Ovary (tissue), 9 donors: Measurements from ENCODE around the gene MGME1. TPM values are rescaled to one million over a fixed set of nuclear protein-coding genes. Genes with fewer than 3 reads are reported as not detected.

Experiments
- DNase-seq, 5 donors: peaks; one replicate each; pipeline ENCODE4 v3.0.0-alpha.2; 2019 to 2020
- H3K27ac ChIP-seq, 2 donors: fragments of 200-600 bp; one replicate each; pipeline versions ENCODE4 v1.5.1 to v1.8.0; 2019 to 2022
- H3K27me3 ChIP-seq: fragments of 200-600 bp; one replicate; pipeline ENCODE4 v1.8.0; 2022
- H3K36me3 ChIP-seq: fragments of 200-600 bp; sonication (generic); one replicate; pipeline ENCODE4 v1.5.1; 2019
- H3K4me1 ChIP-seq: one replicate; pipeline ENCODE4 v1.8.1; 2013; ENCODE audit warnings: mild to moderate bottlenecking, moderate library complexity; ENCODE audit not compliant: insufficient read depth
- H3K4me3 ChIP-seq: fragments of 200-600 bp; sonication (generic); one replicate; pipeline ENCODE4 v1.5.1; 2017
- H3K9me3 ChIP-seq, 2 donors: fragments of 200-600 bp in 1 of 2; sonication (generic) in 1 of 2; one replicate each; pipeline versions ENCODE4 v1.5.1 to v1.8.1; 2013 to 2019; ENCODE audit warnings: mild to moderate bottlenecking in 1 of 2, moderate library complexity in 1 of 2
- CTCF ChIP-seq, 3 donors: fragments of 450-650 bp in 2 of 3; fragments of 200-600 bp in 1 of 3; IDR thresholded peaks; one replicate each; pipeline versions ENCODE4 v1.5.1 to v1.8.0; 2016 to 2022; ENCODE audit warnings: antibody characterized with exemption in 3 of 3, mild to moderate bottlenecking in 1 of 3
- EP300 ChIP-seq: sonication (generic); formaldehyde crosslinking; IDR thresholded peaks from one replicate; pipeline ENCODE4 v1.6.1; 2017; ENCODE audit warnings: antibody characterized with exemption
- POLR2A ChIP-seq: fragments of 450-650 bp; IDR thresholded peaks from one replicate; pipeline ENCODE4 v1.6.1; 2017; ENCODE audit warnings: antibody characterized with exemption, mild to moderate bottlenecking, moderate library complexity
- WGBS, 3 donors: extraction: QIAGEN DNeasy Blood & Tissue Kit in 1 of 3; methylation state at CpG; one replicate each; pipeline versions ENCODE4 v1.1.5 to v1.1.7; 2013 to 2017; 5-methylcytosine and 5-hydroxymethylcytosine counted together
- intact Hi-C, 4 donors: fragments of 100-400 bp; cut with DNase I; formaldehyde crosslinking; loops; one replicate each; pipeline versions ENCODE4 v1.11.0 to v1.15.1; 2022 to 2023
- polyA plus RNA-seq, 2 donors: library from polyadenylated mRNA; stranded (reverse); fragments of 200-250 nt in 1 of 2; fragments of 350-450 nt in 1 of 2; fragmentation: Illumina TruSeq in 1 of 2; extraction: RNeasy Lipid Tissue Mini Kit (QIAGEN cat#74804) in 1 of 2; gene quantifications; one replicate each; pipeline ENCODE4 v1.2.3, GENCODE V29; 2013 to 2014
- total RNA-seq, 7 donors: library from RNA; depleted of rRNA in 2 of 7; stranded (reverse); fragments of >200 nt in 2 of 7; fragmentation: NEBNext Ultra II Directional in 3 of 7; extraction: Animal tissue kit (Norgen Biotek cat#: 25700) in 3 of 7; gene quantifications; one replicate each; pipeline versions ENCODE4 v1.1.0 to v1.2.4, GENCODE V29; 2016 to 2023
- donor health status: DM: no; HTN: no; CAD: no; lungs with moderate emphysema.
- donor health status: DM: no; HTN: no; CAD: no.
- donor health status: Bipolar disorder and iron deficiency.
- donor health status: DM: yes; HTN: yes; CAD: no.
- donor health status: DM: no; HTN: no; CAD: no.
- donor health status: DM: yes; HTN: yes; CAD: no.

MGME1 gene
- total and polyA plus RNA-seq, 9 donors: 5.1 to 11.9 (median 8.3) TPM

GRCh38 chr20:18001131-18001921 is 32.5 kb downstream of the MGME1 start:
- Histone ChIP-seq H3K9me3 (no peaks in the 10 kb centered on the region), H3K27me3 (no peaks in the 10 kb centered on the region), H3K27ac (no peak overlapping the region), H3K4me1 (no peaks in the 10 kb centered on the region), H3K4me3 (no peak overlapping the region), H3K36me3 (no peaks in the 10 kb centered on the region)
- intact Hi-C loops: no loop called here
- 54 to 61% (median 55%) methylated on average over 10 of the region's 10 CpGs for WGBS, 3 donors
- peak; percentile 38 to 69 (median 65) for DNase-seq
- no peak for TF ChIP-seq EP300
- no peak for TF ChIP-seq CTCF (IDR thresholded peaks at IDR 0.05)
- TF ChIP-seq POLR2A: no peak

GRCh38 chr20:18003897-18004296 is 35.1 kb downstream of the MGME1 start:
- no peaks in the 10 kb centered on the region for H3K36me3 ChIP-seq
- no peak overlapping the region for H3K27ac ChIP-seq
- H3K4me1 ChIP-seq: peaks cover 2% of the 10 kb centered on the region
- H3K27me3 ChIP-seq: no peaks in the 10 kb centered on the region
- H3K9me3 ChIP-seq: no peaks in the 10 kb centered on the region
- intact Hi-C loops: no loop called here
- no peak for DNase-seq
- no peak for TF ChIP-seq POLR2A
- no peak for TF ChIP-seq CTCF (IDR thresholded peaks at IDR 0.05)
- no peak for TF ChIP-seq EP300
- 62 to 83% (median 67%) methylated on average over 5 of the region's 5 CpGs for WGBS, 3 donors
- no peak overlapping the region for H3K4me3 ChIP-seq

GRCh38 chr20:18004384-18005031 is 35.7 kb downstream of the MGME1 start:
- intact Hi-C loops: no loop called here
- no peak for TF ChIP-seq POLR2A
- no peak for TF ChIP-seq CTCF (IDR thresholded peaks at IDR 0.05)
- no peak for TF ChIP-seq EP300
- no peak overlapping the region for H3K4me3 ChIP-seq
- H3K4me1 ChIP-seq: peaks cover 2% of the 10 kb centered on the region
- no peaks in the 10 kb centered on the region for H3K27me3 ChIP-seq
- H3K9me3 ChIP-seq: no peaks in the 10 kb centered on the region
- no peak overlapping the region for H3K27ac ChIP-seq
- DNase-seq: no peak
- WGBS, 3 donors: 77 to 86% (median 78%) methylated on average over 8 of the region's 8 CpGs
- H3K36me3 ChIP-seq: no peaks in the 10 kb centered on the region

GRCh38 chr20:18005170-18005989 is 36.6 kb downstream of the MGME1 start:
- no peak for TF ChIP-seq EP300
- no peak for TF ChIP-seq POLR2A
- peaks cover 2% of the 10 kb centered on the region for H3K4me1 ChIP-seq
- H3K4me3 ChIP-seq: no peak overlapping the region
- no peaks in the 10 kb centered on the region for H3K27me3 ChIP-seq
- no peak for DNase-seq
- H3K9me3 ChIP-seq: no peaks in the 10 kb centered on the region
- 86 to 90% (median 89%) methylated on average over 21 of the region's 21 CpGs for WGBS, 3 donors
- H3K27ac ChIP-seq: no peak overlapping the region
- H3K36me3 ChIP-seq: no peaks in the 10 kb centered on the region
- intact Hi-C loops: no loop called here
